Measurements from ENCODE around the gene PPEF1. TPM values are rescaled to one million over a fixed set of nuclear protein-coding genes. Genes with fewer than 3 reads are reported as not detected.

Gene PPEF1
- total RNA-seq, 4 donors from 2014 or later = not detected

GRCh38 chrX:18677161-18677869, 30.1 kb upstream of the PPEF1 start:
- DNase-seq = no peak
- TF ChIP-seq CTCF (IDR thresholded peaks at IDR 0.05) (no peak), POLR2A (IDR thresholded peaks at IDR 0.05) (no peak)
- no peaks in the 10 kb centered on the region for H3K4me1 ChIP-seq
- H3K9me3 ChIP-seq = no peaks in the 10 kb centered on the region
- H3K27me3 ChIP-seq = no peaks in the 10 kb centered on the region
- H3K27ac ChIP-seq = no peak overlapping the region
- no peaks in the 10 kb centered on the region for H3K36me3 ChIP-seq
- H3K4me3 ChIP-seq = no peak overlapping the region

- Histone ChIP-seq H3K4me1 (no peaks in the 10 kb centered on the region), H3K27me3 (no peaks in the 10 kb centered on the region), H3K27ac (no peak overlapping the region), H3K36me3 (no peaks in the 10 kb centered on the region), H3K9me3 (no peaks in the 10 kb centered on the region), H3K4me3 (no peak overlapping the region)
- TF ChIP-seq CTCF (IDR thresholded peaks at IDR 0.05) = no peak
- TF ChIP-seq POLR2A (IDR thresholded peaks at IDR 0.05) = no peak
- DNase-seq = no peak
Measured at GRCh38 chrX:18681996-18682395, 25.4 kb upstream of the PPEF1 start.

GRCh38 chrX:18682979-18683387, 24.5 kb upstream of the PPEF1 start:
- no peak overlapping the region for H3K27ac ChIP-seq
- H3K27me3 ChIP-seq = no peaks in the 10 kb centered on the region
- no peaks in the 10 kb centered on the region for H3K4me1 ChIP-seq
- no peak for DNase-seq
- no peaks in the 10 kb centered on the region for H3K9me3 ChIP-seq
- H3K4me3 ChIP-seq = no peak overlapping the region
- no peak for TF ChIP-seq POLR2A (IDR thresholded peaks at IDR 0.05)
- no peak for TF ChIP-seq CTCF (IDR thresholded peaks at IDR 0.05)
- no peaks in the 10 kb centered on the region for H3K36me3 ChIP-seq

GRCh38 chrX:18687856-18688495, 19.5 kb upstream of the PPEF1 start:
- no peaks in the 10 kb centered on the region for H3K36me3 ChIP-seq
- no peaks in the 10 kb centered on the region for H3K9me3 ChIP-seq
- H3K4me1 ChIP-seq = no peaks in the 10 kb centered on the region
- no peaks in the 10 kb centered on the region for H3K27me3 ChIP-seq
- no peak for TF ChIP-seq POLR2A (IDR thresholded peaks at IDR 0.05)
- no peak for TF ChIP-seq CTCF (IDR thresholded peaks at IDR 0.05)
- no peak for DNase-seq
- no peak overlapping the region for H3K4me3 ChIP-seq
- no peak overlapping the region for H3K27ac ChIP-seq

- Histone ChIP-seq H3K27ac (no peak overlapping the region), H3K9me3 (no peaks in the 10 kb centered on the region), H3K4me3 (no peak overlapping the region), H3K4me1 (no peaks in the 10 kb centered on the region), H3K36me3 (no peaks in the 10 kb centered on the region), H3K27me3 (no peaks in the 10 kb centered on the region)
- TF ChIP-seq CTCF (IDR thresholded peaks at IDR 0.05) = no peak
- no peak for TF ChIP-seq POLR2A (IDR thresholded peaks at IDR 0.05)
- no peak for DNase-seq
Measured at GRCh38 chrX:18691431-18691830, 16.0 kb upstream of the PPEF1 start.
